Right renal cortex interstitium (tissue), 3 donors: ENCODE results near the gene AKAP5. TPM values are rescaled to one million over a fixed set of nuclear protein-coding genes. Genes with fewer than 3 reads are reported as not detected.

Experiments
- DNase-seq, 3 donors: peaks; one replicate each; pipeline ENCODE4 v3.0.0-alpha.2; 2013; ENCODE audit warnings: low read depth in 3 of 3, low spot score in 2 of 3
- polyA plus RNA-seq, 3 donors: library from polyadenylated mRNA; unstranded; fragments of 120-200 nt; gene quantifications; one replicate each; pipeline ENCODE4 v1.2.1, GENCODE V29; 2013; ENCODE audit not compliant: insufficient read length in 3 of 3

Gene AKAP5, protein sequence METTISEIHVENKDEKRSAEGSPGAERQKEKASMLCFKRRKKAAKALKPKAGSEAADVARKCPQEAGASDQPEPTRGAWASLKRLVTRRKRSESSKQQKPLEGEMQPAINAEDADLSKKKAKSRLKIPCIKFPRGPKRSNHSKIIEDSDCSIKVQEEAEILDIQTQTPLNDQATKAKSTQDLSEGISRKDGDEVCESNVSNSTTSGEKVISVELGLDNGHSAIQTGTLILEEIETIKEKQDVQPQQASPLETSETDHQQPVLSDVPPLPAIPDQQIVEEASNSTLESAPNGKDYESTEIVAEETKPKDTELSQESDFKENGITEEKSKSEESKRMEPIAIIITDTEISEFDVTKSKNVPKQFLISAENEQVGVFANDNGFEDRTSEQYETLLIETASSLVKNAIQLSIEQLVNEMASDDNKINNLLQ
- polyA plus RNA-seq: 1 to 10 TPM; 5.2 to 9.3 (median 7.2) TPM

DNA sequence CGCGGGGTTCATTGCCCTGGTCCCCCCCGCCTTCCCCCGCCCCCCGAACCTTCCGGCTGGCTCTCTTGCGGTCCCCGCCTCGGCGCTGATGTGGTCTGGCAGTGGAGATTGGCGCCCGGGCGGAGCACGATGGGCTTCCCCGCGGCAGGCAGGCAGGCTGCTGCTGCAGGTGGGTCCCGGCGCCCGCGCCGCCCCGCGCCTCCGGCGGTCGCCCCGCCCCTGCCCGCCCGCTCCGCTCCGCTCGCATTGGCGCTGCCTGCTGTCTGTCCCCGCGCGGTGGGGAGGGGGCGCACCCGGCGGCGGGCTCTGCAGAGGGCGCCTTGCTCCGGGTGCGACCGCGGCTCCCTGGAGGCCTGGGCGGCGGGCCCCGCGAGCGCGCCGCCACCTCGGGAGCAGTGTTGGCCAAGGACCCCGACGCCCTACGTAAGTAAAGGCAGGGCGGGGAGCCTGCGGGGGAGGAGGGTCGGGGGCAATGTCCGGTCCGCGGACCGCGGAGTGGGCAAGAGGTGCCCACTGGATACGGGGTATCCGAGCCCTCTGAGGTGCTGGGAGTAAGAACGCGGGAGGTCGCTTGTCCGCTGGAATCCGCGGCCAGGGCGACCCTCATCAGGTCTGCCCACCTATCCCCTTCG is at the start of gene AKAP5:
Gene AKAP5, plus strand, starts transcription at position 309 of the 632 bp plus-strand sequence. CDS start 2,896 bp downstream, outside the sequence.
- DNase-seq: peak in 2 of 3 donors; percentile 48 to 58

DNA sequence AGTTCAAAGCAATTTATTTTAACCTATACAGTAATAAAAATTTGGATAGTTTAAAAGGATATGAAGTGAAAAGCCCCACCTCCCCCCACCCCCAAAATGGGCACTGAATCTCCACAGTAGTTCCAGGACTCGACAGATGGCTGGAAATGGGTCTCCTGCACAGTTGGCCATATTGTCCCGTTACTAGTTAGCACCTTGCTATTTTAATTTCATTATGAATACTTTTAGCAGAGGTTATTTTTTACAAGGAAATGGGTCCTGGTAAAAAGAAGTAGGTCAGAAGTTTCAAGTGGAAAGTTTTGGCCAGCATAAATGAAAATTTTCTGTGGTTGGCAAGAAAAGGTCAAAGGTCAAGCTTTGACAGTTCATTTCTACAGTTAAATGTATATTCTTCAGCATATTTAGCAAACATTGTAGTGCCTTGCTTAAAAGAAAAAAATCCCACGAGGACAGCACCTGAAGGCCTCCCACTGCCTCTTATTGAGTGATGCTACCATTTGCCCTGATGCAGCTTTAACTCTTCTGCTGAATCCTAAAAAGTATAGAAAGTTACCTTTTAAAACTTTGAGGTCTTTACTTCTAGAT is 48.9 kb upstream of the AKAP5 start:
- no peak for DNase-seq

DNA sequence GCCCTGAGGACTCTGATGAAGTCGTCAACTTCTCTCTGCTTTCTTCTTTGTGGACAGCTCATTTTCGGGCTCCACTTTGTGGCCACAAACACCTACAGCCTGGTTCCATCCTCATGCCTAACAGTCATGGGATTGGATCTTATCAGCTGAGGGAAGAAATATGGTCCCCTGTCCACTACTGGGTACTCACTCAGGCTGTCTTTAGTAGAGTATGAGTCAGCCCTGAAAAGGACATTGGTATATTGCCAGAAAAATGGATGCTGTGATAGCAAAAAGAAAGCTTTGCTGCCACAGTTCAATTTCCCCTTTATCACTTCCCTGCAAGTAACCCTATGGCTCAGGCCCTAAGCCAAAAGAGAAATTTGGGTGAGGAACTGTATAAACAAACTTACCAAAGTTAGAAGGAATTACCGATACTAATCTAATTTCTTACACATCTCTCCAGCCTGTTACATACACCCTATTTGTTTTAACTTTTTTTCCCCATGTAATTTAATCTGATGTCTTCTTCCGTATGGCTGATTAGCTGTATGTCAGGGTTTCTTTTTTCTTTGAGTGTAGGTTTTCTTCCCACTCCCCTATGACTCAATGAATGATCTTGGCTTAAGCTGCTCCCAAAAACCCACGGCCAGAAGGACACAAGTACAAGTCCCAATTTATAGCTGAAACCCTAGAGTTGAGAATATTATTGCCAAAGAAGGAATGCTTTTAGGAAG is 48.1 kb upstream of the AKAP5 start:
- DNase-seq: no peak

DNA sequence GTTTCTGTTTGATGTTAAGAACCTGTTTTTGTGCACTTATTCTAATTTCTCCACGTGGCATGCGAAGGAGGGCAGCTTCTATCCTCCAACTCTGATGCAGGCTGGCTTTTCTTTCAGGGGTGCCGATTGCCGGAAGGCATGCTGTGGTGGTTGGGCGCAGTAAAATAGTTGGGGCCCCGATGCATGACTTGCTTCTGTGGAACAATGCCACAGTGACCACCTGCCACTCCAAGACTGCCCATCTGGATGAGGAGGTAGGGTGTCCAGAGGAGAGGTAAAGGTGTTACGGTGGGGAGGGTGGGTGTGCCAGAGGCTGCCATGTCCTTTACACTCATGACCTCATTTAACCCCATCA is 47.6 kb upstream of the AKAP5 start:
- no peak for DNase-seq

DNA sequence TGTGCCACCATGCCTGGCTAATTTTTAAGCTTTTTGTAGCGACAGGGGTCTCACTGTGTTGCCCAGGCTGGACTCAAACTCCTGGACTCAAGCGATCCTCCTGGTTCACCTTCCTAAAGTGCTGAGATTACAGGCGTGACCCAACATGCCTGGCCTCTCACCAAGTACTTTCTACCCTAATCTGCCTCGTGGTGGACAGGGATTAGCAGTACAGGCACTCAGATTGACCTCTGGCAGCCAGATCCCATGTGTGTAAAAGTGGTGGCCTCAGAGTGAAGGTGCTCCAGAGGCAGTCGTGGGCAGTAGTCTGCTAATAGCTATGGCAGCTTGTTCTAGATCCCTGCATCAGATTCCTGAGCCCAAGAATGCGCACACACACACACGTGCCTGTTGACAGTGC is 46.3 kb upstream of the AKAP5 start:
- DNase-seq: no peak

DNA sequence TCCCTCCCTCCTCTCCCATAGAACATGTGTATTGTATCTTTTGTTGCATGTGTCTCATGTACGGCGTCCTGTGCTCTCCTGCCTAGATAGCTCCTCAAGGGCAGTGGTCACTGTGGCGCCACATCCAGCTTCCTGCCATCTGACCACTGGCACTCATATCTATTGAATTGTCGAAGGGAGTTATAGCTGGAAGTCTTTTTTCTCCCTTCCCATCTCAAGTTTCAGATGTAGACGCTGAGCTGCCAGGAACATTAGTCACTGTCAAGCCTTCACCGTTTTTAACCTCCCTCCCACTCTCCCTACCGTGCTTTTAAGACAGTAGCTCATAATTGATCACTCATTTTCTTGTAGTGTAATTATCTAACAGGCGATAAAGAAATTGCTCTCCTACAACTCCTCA is 44.1 kb upstream of the AKAP5 start:
- DNase-seq: no peak

DNA sequence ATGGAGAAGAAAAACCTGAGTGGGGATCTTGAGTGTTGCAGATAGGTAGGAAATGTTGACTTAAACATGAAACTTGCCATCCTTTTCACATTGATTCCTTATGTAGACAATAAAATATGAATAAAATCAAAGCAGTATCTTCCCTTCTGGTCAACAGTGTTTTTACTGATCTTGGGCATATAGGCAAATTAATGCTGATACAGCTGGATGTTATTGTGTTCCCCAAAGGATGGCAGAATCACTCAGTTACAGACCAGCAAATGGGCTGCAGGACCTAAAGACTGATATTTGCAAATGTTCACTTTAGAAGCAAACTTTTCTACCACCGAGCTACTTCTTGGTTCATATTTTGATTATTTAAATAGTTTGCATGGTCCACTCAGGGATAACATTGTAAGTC is 43.3 kb upstream of the AKAP5 start:
- no peak for DNase-seq

DNA sequence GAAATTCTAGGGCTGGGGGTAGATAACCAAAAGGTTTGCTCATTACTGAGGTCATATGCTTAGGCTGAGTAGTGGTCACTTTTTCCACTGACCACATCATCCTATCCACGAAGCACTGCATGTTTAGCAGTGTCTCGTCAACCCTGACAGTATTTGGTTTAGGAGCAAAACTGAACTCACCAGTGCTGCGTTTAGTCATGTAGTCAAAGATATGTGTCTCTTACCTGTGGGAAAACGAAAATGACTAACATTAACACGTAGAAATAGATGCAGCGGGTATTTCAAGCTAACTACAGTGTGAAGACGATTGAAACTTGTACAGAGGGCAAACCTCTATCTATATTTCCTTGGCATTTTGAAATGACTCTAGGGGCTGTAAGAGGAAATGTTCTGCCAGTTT is 42.5 kb upstream of the AKAP5 start:
- no peak for DNase-seq

DNA sequence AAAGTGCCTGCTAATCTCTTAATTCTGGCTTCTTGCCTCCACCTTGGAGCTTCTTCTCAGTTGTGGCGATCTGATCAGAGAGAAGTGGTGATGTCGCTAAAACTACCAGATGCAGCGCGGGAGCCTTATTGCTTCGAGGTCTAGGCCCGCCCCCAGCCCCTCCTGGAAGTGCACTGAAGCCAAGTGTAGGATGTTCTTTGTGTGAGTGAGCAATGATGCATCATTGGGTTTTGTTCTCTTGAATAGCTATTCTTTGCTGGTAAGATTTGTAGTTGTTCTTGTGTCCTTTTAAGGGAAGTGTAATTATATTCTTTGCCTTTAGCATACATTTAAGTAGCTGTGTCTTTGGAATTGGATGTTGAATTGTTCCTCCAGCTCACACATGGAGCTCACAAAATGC is 41.3 kb upstream of the AKAP5 start:
- no peak for DNase-seq

DNA sequence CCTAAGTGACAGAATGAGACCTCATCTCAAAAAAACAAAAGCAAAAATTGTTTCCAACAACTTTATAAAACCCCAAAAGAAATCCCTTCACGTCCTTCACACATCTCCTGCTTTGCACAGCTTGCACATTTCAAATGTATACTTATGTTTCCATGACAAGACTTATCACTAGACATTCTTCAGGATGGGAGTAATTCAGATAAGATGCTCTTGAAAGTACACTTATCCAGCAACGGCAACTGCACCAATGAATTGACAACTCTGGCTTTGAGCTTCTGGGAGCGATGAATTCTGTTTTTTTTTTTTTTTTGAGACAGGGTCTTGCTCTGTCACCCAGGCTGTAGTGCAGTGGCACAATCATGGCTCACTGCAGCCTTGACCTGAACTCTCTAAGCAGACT is 30.8 kb upstream of the AKAP5 start:
- DNase-seq: no peak

DNA sequence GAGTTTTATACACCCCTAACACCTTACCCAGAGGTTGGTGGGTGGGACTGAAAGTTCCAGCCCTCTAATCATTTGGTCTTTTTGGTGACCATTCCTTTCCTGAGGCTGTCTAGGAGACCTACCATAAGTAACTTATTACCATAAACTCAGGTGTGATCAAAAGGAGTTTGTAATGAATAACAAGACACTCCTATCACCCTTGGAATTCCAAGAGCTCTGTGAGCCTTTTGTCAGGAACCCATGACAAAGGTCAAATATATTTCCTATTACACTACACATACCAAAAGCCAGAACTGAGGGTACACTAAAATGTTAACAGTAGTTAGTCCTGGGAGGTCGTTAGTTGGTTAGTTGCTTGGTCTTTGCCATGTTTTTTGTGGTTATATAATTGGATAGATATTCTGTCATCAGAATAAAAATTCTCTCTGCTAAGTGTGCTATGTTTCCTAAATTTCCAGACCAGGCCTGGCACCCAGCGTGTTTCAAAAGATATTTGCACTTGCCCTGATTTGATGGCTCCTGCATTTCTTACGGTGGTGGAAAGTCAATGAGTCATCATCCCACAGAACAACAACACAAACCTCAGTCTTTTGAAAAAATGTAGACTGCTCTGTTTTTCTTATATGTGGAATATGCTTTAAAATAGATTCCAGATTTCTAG is 27.0 kb upstream of the AKAP5 start:
- no peak for DNase-seq

DNA sequence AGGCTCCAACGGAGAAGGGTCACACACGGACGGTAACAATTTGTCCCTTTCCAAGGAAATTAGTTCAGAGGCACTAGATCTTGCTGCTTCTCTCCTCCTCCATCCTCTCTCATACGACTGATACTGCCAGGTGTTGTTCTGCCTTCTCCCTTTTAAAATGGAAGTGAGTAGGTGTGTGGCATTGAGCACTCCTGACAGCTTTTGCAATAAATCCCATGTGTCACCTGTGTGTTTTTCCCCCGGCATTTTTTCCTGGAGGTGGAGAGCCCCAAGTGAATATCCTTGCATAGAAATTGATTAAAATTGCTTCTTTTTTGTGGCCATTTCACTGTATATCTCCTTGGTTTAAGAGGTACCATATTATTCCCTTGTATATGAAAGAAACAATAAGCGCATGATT is 26.2 kb upstream of the AKAP5 start:
- no peak for DNase-seq

DNA sequence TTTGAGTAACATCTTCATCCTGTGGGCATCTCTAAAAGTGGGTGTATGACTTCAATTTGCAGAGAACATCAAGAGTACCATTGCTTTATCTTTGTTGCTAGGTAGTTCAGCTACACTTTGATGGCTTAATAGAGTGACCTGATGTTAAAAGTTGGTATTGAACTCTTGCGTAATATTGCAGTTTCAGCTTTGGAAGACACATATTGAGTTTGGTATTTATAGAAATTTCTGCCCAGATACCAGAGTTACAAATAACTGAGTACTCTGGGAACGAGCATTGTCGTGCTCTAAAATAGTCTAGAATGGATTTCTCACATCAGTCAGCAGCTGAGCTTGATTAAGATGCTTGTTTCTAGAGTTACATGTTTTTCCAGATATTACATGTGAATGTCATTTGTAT is 24.8 kb upstream of the AKAP5 start:
- DNase-seq: no peak

DNA sequence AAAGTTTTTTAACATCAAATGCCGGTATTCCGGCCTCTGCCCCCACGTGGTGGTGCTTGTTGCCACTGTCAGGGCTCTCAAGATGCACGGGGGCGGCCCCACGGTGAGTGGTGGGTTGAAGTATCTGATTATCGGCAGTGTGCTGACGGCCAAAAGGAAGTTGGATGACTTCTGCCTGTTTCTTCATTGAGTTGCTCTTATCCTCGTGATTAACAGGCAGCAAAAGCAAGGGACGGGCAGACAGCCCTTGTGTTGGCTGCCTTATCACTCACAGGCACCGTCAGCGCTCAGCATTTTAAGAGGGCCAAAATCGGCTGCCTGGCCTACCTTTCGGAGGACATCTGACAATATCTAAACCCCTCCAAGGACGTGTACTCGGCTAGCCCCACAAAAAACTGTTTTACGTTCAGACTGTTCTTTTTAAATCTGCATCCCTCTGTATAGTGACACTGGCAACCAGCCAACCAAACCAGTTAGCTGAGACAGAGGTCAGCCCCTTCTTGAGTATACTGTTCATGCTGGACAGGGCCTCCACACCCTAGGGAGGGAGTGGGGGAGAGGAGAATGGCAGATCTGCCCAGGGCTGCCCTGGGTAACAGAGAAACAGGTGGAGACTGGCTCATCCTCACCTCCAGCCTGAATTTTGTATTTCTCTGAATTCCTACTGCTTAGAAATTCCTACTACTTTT is 22.9 kb upstream of the AKAP5 start:
- DNase-seq: peak in 2 of 3 donors; percentile 37 to 49

DNA sequence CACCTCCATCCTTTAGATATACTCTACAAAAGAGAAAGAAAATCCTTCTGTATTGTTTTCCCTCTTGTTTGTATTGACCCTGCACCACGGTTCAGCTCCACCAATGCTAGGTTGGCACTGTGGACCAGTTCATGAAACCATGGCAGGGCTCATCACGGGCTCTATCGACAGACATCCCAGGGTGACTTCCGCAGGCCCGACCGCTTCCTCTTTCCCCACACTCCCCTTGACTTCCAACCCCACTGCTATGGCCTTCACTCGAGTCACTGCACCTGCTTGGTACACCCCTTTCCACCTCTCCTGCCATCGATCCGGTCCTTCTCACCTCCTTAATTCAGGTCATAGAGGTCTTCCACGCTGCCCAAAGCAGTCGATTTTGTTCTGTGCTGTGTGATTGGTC is 21.2 kb upstream of the AKAP5 start:
- DNase-seq: no peak

DNA sequence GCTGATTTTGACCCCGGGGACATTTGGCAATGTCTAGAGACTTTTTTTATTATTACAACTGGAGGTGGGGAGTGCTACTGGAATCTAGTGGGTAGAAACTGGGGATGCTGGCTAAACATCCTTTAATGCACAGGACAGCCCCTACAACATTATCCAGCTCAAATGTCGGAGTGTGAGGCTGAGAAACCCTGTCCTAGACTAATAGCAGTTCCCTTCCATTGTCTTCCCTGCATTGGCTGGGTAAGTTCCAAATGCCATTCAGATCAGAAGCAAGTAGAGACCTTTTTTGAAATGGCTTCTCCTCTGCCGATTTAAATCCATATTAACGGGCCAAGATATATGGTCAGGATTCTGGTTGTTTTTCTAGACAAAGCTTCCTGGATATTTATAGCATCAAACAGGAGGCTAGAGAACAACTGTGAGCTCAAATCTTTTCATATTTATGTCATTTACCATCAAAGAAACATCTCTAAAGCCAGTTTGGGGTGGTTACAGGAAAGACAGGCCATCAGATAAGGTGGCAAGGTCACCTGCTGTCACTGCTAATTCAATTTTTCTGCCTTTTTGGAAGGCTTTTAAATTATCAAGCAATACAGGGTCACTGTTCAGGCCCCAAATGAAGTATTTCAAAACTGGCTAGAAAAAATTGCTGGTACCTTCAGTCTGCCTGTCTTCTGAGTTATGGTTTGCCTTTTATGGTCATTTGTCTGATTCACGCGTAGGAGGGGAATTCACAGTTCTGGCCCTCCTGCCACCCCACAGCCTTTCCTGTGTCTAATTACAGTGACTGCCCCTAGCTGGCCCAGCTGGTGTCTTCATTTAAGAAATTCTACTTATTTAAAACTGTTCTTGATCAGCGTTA is 20.1 kb upstream of the AKAP5 start:
- DNase-seq: no peak

DNA sequence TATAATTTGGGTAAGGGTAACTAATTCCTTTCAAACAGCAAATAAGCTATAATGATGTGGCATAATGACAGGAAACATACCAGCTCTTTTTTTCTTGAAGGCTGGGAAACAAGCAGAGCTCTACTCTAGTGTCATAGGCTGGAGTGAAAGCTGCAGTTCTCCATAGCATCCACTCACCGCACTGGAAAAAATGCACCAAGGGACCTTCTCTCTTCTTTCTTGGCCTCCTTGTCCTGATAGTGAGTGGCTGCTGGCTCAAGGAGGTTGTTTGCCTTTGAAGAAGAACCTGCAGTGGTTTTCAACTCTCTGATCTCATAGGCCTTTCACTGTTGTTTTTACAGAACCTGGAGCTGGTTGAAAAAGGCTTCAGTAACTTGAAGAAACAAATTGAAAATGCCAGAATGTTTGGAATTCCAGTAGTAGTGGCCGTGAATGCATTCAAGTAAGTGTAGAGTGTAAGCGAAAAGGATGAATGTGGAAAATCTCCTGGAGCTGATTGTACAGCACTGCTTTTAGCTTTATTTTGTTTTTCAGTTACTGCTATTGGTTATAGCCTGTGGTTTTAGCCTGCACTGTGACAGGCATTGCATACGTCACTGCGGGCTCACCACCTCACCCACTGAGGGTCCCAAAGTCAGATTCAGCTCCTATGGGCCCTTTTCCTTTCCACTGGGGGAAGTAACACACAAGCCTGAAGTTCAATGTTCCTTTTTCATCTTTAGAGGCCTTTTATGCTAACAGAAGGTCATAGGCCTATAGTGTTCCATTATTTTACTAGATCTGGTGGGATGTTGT is 17.2 kb upstream of the AKAP5 start:
- no peak for DNase-seq

DNA sequence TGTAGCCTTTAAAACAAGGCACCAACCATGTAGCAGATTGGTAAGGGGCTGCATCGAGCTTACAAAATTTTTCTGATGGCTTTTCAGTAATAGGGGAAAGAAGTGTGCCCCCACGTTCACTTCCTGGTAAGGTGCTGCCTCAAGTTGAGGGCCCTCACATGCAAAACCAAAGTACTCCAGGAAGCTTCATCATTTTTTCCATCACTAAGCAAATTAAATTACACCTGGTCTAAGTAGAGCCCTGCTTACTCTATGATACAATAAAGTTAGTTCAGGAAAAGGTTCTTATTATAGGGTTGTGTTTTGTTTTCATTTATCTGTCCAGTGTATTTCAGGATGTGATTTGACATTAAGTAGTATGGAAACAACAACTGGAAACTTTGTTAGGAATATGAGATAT is 15.0 kb upstream of the AKAP5 start:
- DNase-seq: no peak
